Esophagus muscularis mucosa (tissue), 4 donors: ENCODE measurements around the gene ADAMTS2. TPM values are rescaled to one million over a fixed set of nuclear protein-coding genes. Genes with fewer than 3 reads are reported as not detected.
A peak's percentile ranks its signal among the peaks of the same experiment; 100 is the strongest.
"Not testable (repeated sequence)": the region's sequence is repeated elsewhere in the genome, so short reads cannot be mapped to it uniquely, and the experiment has no call there.

ENCODE experiments used
- DNase-seq: peaks from one replicate; pipeline ENCODE4 v3.0.0-alpha.2; 2017; ENCODE audit errors: extremely low spot score
- H3K27ac ChIP-seq, 4 donors: fragments of 200-600 bp; sonication (generic); replicated peaks in 1 of 4; 1 replicate in 3 of 4; 2 replicates in 1 of 4; pipeline ENCODE4 v1.5.1; 2016 to 2019; ENCODE audit warnings: mild to moderate bottlenecking in 1 of 4
- H3K27me3 ChIP-seq, 4 donors: fragments of 200-600 bp; sonication (generic); one replicate each; pipeline versions ENCODE4 v1.5.1 to v1.6.0; 2016 to 2019
- H3K36me3 ChIP-seq, 4 donors: fragments of 200-600 bp; sonication (generic); one replicate each; pipeline ENCODE4 v1.5.1; 2016 to 2019
- H3K4me1 ChIP-seq, 4 donors: fragments of 200-600 bp; sonication (generic); one replicate each; pipeline ENCODE4 v1.5.1; 2016 to 2019
- H3K4me3 ChIP-seq, 4 donors: fragments of 200-600 bp; sonication (generic); 1 replicate in 2 of 4; 2 replicates in 2 of 4; pipeline ENCODE4 v1.5.1; 2016 to 2019; ENCODE audit warnings: mild to moderate bottlenecking in 4 of 4, moderate library complexity in 1 of 4
- H3K9me3 ChIP-seq, 4 donors: fragments of 200-600 bp; sonication (generic); 1 replicate in 3 of 4; 2 replicates in 1 of 4; pipeline ENCODE4 v1.5.1; 2016 to 2019
- CTCF ChIP-seq, 3 experiments: fragments of 200-600 bp in 2 of 3; fragments of 450-650 bp in 1 of 3; sonication (generic) in 2 of 3; IDR thresholded peaks; one replicate each; pipeline ENCODE4 v1.5.1; 2017 to 2019; ENCODE audit warnings: antibody characterized with exemption in 3 of 3, mild to moderate bottlenecking in 2 of 3, moderate library complexity in 1 of 3
- EP300 ChIP-seq: sonication (generic); formaldehyde crosslinking; IDR thresholded peaks from one replicate; pipeline ENCODE4 v1.6.1; 2017; ENCODE audit warnings: antibody characterized with exemption
- POLR2A ChIP-seq: fragments of 450-650 bp; IDR thresholded peaks from one replicate; pipeline ENCODE4 v1.6.1; 2017; ENCODE audit warnings: antibody characterized with exemption, moderate library complexity, mild to moderate bottlenecking, low read depth
- POLR2AphosphoS5 ChIP-seq, 2 donors: sonication (generic); formaldehyde crosslinking; IDR thresholded peaks; one replicate each; pipeline ENCODE4 v1.6.1; 2017; ENCODE audit warnings: antibody characterized with exemption in 2 of 2
- WGBS: methylation state at CpG from one replicate; pipeline ENCODE4 v1.1.5; 2018; 5-methylcytosine and 5-hydroxymethylcytosine counted together
- intact Hi-C: fragments of 100-400 bp; cut with DNase I; formaldehyde crosslinking; loops from one replicate; pipeline ENCODE4 v1.15.1; 2023
- total RNA-seq, 4 donors: library from RNA; depleted of rRNA; stranded (reverse); fragments of >200 nt; gene quantifications; one replicate each; pipeline versions ENCODE4 v1.1.0 to v1.2.1, GENCODE V29; 2016

The ADAMTS2 gene
- total RNA-seq, 4 donors from 2014 or later, result 17.8 to 31.8 (median 21.4) TPM

DNA sequence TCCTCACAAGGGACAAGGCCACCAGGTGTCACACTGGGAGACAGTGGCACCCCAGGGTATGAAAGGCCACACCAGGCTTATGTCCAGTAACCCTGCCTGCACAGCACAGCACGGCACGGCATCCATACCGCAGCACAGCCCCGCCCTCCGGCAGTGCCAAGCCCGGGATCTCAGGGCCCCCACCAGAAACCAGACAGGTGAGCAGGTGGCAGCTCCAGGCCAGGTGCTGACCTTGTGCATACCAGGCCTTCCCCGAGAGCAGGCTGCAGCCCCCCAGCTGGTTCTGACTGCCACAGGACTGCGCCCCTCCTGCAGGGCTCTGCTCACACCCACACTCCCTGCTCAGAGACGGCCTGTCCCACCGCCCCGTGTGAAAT lies 56.5 kb downstream of the ADAMTS2 start:
- Histone ChIP-seq H3K36me3 (no peaks in the 10 kb centered on the region), H3K27ac (no peak overlapping the region), H3K27me3 (no peaks in the 10 kb centered on the region), H3K4me1 (peaks cover 7 to 30% (median 12%) of the 10 kb centered on the region in 4 donors), H3K9me3 (no peaks in the 10 kb centered on the region), H3K4me3 (no peak overlapping the region)
- 95% methylated on average over 10 of the region's 11 CpGs for WGBS
- TF ChIP-seq POLR2AphosphoS5 (IDR thresholded peaks at IDR 0.05) (no peak), POLR2A (no peak), CTCF (IDR thresholded peaks at IDR 0.05) (no peak), EP300 (no peak)
- DNase-seq, result no peak
- intact Hi-C loops, result no loop called here

DNA sequence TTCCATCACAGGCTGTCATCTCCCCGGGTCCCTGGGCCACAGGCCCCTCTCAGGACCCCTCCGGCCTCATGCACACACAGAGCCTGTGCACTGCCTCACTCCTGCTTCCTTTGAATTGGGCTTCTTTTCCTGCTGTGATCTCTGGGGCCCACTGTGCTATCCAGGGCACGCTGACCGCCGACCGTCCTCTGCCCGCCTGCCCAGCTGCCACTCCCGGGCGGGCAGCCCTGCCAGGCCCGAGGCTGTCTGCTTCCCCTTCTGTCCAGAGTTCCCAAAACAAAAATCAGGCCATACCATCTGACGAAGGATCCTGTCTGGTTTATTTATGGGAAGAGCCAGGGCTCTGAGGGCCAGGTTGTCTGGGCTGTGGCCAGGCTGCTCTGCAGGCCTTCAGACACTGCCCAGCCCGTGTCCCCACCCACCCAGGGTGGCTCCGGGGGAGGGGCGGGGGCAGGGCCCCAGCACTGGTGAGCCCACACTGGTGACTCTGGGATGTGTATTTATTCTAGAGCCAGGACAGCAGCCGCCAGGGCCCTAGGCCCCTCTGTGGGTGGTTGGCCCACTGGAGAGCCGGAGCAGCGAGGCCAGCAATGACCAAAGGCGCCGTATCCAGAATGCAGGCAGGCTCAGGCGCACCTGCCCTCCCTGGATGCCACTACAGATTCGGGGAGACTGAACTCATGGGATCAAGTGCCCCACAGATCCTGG lies 57.0 kb downstream of the ADAMTS2 start:
- WGBS, result 74% methylated on average over 15 of the region's 21 CpGs
- no peak for TF ChIP-seq POLR2AphosphoS5 (IDR thresholded peaks at IDR 0.05)
- TF ChIP-seq POLR2A, result no peak
- no peak for TF ChIP-seq CTCF (IDR thresholded peaks at IDR 0.05)
- TF ChIP-seq EP300, result no peak
- no peak overlapping the region for H3K27ac ChIP-seq
- peaks cover 7 to 30% (median 12%) of the 10 kb centered on the region in 4 donors for H3K4me1 ChIP-seq
- H3K4me3 ChIP-seq, result no peak overlapping the region
- intact Hi-C loops, result no loop called here
- H3K9me3 ChIP-seq, result no peaks in the 10 kb centered on the region
- no peak for DNase-seq
- no peaks in the 10 kb centered on the region for H3K36me3 ChIP-seq
- H3K27me3 ChIP-seq, result no peaks in the 10 kb centered on the region

DNA sequence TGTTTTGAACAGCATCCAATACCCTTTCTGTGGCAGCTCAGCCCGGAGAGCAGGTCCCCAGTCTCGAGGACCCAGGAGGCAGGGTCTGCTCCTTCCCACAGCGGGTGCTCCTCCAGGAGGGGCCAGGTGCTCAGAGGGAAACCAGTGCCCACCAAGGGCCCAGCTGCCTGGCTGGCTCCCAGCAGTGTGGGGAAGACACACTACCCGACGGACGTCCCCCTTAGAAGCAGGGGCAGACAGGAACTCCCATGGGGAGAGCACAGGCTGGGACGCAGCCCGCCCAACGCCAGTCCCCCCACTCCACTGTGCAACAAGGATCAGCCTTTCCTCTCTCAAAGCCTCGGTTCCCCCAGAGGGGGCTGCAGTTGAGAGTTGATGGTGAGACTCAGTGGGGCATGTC lies 57.6 kb downstream of the ADAMTS2 start:
- Histone ChIP-seq H3K27me3 (no peaks in the 10 kb centered on the region), H3K4me3 (no peak overlapping the region), H3K36me3 (no peaks in the 10 kb centered on the region), H3K4me1 (peaks cover 7 to 30% (median 12%) of the 10 kb centered on the region in 4 donors), H3K9me3 (no peaks in the 10 kb centered on the region), H3K27ac (no peak overlapping the region)
- no peak for TF ChIP-seq POLR2AphosphoS5 (IDR thresholded peaks at IDR 0.05)
- no peak for DNase-seq
- intact Hi-C loops, result no loop called here
- 66% methylated on average over 2 of the region's 10 CpGs for WGBS

GRCh38 chr5:179287071-179287470 lies 58.2 kb downstream of the ADAMTS2 start:
- intact Hi-C loops, result no loop called here
- H3K9me3 ChIP-seq, result no peaks in the 10 kb centered on the region
- H3K27me3 ChIP-seq, result no peaks in the 10 kb centered on the region
- no peak overlapping the region for H3K4me3 ChIP-seq
- H3K36me3 ChIP-seq, result no peaks in the 10 kb centered on the region
- no peak overlapping the region for H3K27ac ChIP-seq
- no peak for DNase-seq
- TF ChIP-seq CTCF (IDR thresholded peaks at IDR 0.05), result no peak
- TF ChIP-seq POLR2AphosphoS5 (IDR thresholded peaks at IDR 0.05), result no peak
- no peak for TF ChIP-seq EP300
- no peak for TF ChIP-seq POLR2A
- 79% methylated on average over 10 of the region's 13 CpGs for WGBS
- peaks cover 7 to 30% (median 12%) of the 10 kb centered on the region in 4 donors for H3K4me1 ChIP-seq

DNA sequence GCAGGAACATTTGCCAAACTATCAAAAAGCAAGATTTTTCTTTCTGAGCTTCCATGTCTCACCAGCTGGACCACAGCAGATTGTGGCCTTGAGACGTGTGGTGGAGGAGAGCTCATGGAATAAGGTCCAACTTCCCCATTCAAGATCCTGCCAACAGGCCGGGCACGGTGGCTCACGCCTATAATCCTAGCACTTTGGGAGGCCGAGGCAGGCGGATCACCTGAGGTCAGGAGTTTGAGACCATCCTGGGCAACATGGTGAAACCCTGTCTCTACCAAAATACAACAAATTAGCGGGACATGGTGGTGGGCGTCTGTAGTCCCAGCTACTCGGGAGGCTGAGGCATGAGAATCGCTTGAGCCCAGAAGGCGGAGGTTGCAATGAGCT lies 59.5 kb downstream of the ADAMTS2 start:
- peaks cover 7 to 30% (median 12%) of the 10 kb centered on the region in 4 donors for H3K4me1 ChIP-seq
- intact Hi-C loops, H3K36me3 ChIP-seq, H3K9me3 ChIP-seq, DNase-seq, H3K4me3 ChIP-seq, H3K27me3 ChIP-seq: not testable (repeated sequence)
- peak overlapping the region in 1 of 4 donors; percentile 23 for H3K27ac ChIP-seq
- WGBS, result 94% methylated on average over 8 of the region's 11 CpGs
